Measurements from ENCODE around the gene NDUFV1. TPM values are rescaled to one million over a fixed set of nuclear protein-coding genes. Genes with fewer than 3 reads are reported as not detected.

The NDUFV1 gene
- total RNA-seq, 1 donor from 2014 or later = 180 TPM

- TF ChIP-seq CTCF (IDR thresholded peaks at IDR 0.05; ENCODE audit: unreplicated experiment) = no peak
- Mint-ChIP-seq H3K36me3 (no peaks in the 10 kb centered on the region), H3K4me1 (peaks cover 9% of the 10 kb centered on the region), H3K4me3 (peak overlapping the region; percentile 85), H3K27ac (peak overlapping the region; percentile 76), H3K9me3 (peaks cover 4% of the 10 kb centered on the region), H3K27me3 (ENCODE audit: low read depth) (no peaks in the 10 kb centered on the region)
- DNase-seq (ENCODE audit: low spot score in 2 of 2, unreplicated experiment in 2 of 2) = no peak
These were observed 644 bp upstream of the NDUFV1 start for GRCh38 chr11:67606093-67606491.

GRCh38 chr11:67607507-67607906 lies 771 bp downstream of the NDUFV1 start:
- no peak for TF ChIP-seq CTCF (IDR thresholded peaks at IDR 0.05; ENCODE audit: unreplicated experiment)
- Mint-ChIP-seq H3K27me3 (ENCODE audit: low read depth) (no peaks in the 10 kb centered on the region), H3K27ac (peak overlapping the region; percentile 95)

GRCh38 chr11:67608486-67608885 lies 1.8 kb downstream of the NDUFV1 start:
- no peak for TF ChIP-seq CTCF (IDR thresholded peaks at IDR 0.05; ENCODE audit: unreplicated experiment)

More at GRCh38 chr11:67607507-67607906, 771 bp downstream of the NDUFV1 start:
- H3K4me1 Mint-ChIP-seq = peaks cover 9% of the 10 kb centered on the region
- peak overlapping the region; percentile 85 for H3K4me3 Mint-ChIP-seq
- no peaks in the 10 kb centered on the region for H3K36me3 Mint-ChIP-seq
- peaks cover 4% of the 10 kb centered on the region for H3K9me3 Mint-ChIP-seq
- no peak for DNase-seq (ENCODE audit: low spot score in 2 of 2, unreplicated experiment in 2 of 2)

GRCh38 chr11:67609316-67609715 lies 2.6 kb downstream of the NDUFV1 start:
- Mint-ChIP-seq H3K9me3 (no peaks in the 10 kb centered on the region), H3K27ac (no peak overlapping the region), H3K27me3 (ENCODE audit: low read depth) (no peaks in the 10 kb centered on the region), H3K36me3 (no peaks in the 10 kb centered on the region), H3K4me3 (no peak overlapping the region), H3K4me1 (peaks cover 15% of the 10 kb centered on the region)
- TF ChIP-seq CTCF (IDR thresholded peaks at IDR 0.05; ENCODE audit: unreplicated experiment) = no peak
- no peak for DNase-seq (ENCODE audit: low spot score in 2 of 2, unreplicated experiment in 2 of 2)

More at GRCh38 chr11:67608486-67608885, 1.8 kb downstream of the NDUFV1 start:
- DNase-seq (ENCODE audit: low spot score in 2 of 2, unreplicated experiment in 2 of 2) = no peak
- Mint-ChIP-seq H3K4me3 (peak overlapping the region; percentile 85), H3K9me3 (no peaks in the 10 kb centered on the region), H3K36me3 (no peaks in the 10 kb centered on the region), H3K27me3 (ENCODE audit: low read depth) (no peaks in the 10 kb centered on the region), H3K27ac (no peak overlapping the region), H3K4me1 (peaks cover 9% of the 10 kb centered on the region)

GRCh38 chr11:67610302-67610868 lies 3.6 kb downstream of the NDUFV1 start:
- Mint-ChIP-seq H3K4me3 (no peak overlapping the region), H3K9me3 (no peaks in the 10 kb centered on the region), H3K36me3 (no peaks in the 10 kb centered on the region), H3K4me1 (peaks cover 19% of the 10 kb centered on the region), H3K27ac (no peak overlapping the region), H3K27me3 (ENCODE audit: low read depth) (no peaks in the 10 kb centered on the region)
- DNase-seq (ENCODE audit: low spot score in 2 of 2, unreplicated experiment in 2 of 2) = no peak
- TF ChIP-seq CTCF (IDR thresholded peaks at IDR 0.05; ENCODE audit: unreplicated experiment) = no peak

GRCh38 chr11:67611165-67611564 lies 4.4 kb downstream of the NDUFV1 start:
- Mint-ChIP-seq H3K36me3 (no peaks in the 10 kb centered on the region), H3K4me3 (no peak overlapping the region), H3K27ac (no peak overlapping the region), H3K4me1 (peaks cover 16% of the 10 kb centered on the region), H3K27me3 (ENCODE audit: low read depth) (no peaks in the 10 kb centered on the region), H3K9me3 (no peaks in the 10 kb centered on the region)
- no peak for TF ChIP-seq CTCF (IDR thresholded peaks at IDR 0.05; ENCODE audit: unreplicated experiment)
- DNase-seq (ENCODE audit: low spot score in 2 of 2, unreplicated experiment in 2 of 2) = no peak
